Esophagus squamous epithelium (tissue), 4 donors: Measurements from ENCODE around the gene MFAP4.

ENCODE experiments used
- POLR2A ChIP-seq, 4 donors: fragments of 450-650 bp; IDR thresholded peaks; one replicate each; pipeline ENCODE4 v1.6.1; 2017; ENCODE audit warnings: antibody characterized with exemption in 4 of 4, mild to moderate bottlenecking in 4 of 4, moderate library complexity in 3 of 4
- TF ChIP-seq, protein P1 (sequence below), 6 experiments: fragments of 450-650 bp in 4 of 6; fragments of 200-600 bp in 2 of 6; sonication (generic) in 2 of 6; IDR thresholded peaks; one replicate each; pipeline ENCODE4 v1.5.1; 2016 to 2019; ENCODE audit warnings: antibody characterized with exemption in 6 of 6, mild to moderate bottlenecking in 4 of 6, moderate library complexity in 4 of 6

DNA sequence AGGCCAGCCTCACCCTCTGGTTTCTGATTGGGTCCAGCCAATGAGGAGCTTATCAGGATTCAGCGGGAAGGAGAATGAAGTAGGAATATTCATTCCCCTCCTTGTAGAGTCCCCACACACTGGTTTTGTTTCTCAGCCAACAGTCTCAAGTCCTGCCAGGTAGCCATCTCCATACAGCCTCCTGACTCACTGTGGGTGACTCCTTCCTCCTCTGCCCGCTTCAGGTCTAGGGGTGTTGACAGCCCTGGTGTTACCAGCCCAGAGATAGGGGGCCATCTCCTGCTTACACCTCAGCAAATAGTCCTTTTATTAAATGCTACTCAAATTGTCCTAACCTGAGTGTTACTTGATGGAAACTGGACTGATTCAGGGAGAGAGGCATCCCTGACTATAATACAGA lies 4.0 kb upstream of the MFAP4 start:
- TF ChIP-seq, protein P1, sequence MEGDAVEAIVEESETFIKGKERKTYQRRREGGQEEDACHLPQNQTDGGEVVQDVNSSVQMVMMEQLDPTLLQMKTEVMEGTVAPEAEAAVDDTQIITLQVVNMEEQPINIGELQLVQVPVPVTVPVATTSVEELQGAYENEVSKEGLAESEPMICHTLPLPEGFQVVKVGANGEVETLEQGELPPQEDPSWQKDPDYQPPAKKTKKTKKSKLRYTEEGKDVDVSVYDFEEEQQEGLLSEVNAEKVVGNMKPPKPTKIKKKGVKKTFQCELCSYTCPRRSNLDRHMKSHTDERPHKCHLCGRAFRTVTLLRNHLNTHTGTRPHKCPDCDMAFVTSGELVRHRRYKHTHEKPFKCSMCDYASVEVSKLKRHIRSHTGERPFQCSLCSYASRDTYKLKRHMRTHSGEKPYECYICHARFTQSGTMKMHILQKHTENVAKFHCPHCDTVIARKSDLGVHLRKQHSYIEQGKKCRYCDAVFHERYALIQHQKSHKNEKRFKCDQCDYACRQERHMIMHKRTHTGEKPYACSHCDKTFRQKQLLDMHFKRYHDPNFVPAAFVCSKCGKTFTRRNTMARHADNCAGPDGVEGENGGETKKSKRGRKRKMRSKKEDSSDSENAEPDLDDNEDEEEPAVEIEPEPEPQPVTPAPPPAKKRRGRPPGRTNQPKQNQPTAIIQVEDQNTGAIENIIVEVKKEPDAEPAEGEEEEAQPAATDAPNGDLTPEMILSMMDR (IDR thresholded peaks at IDR 0.05) = no peak
- no peak for TF ChIP-seq POLR2A (IDR thresholded peaks at IDR 0.05)
